Breast epithelium (tissue), 4 donors: Measurements from ENCODE around the gene CEP164. TPM values are rescaled to one million over a fixed set of nuclear protein-coding genes. Genes with fewer than 3 reads are reported as not detected.
"Not testable (repeated sequence)": the region's sequence is repeated elsewhere in the genome, so short reads cannot be mapped to it uniquely, and the experiment has no call there.

ENCODE experiments used
- DNase-seq, 2 donors: peaks; one replicate each; pipeline ENCODE4 v3.0.0-alpha.2; 2019; ENCODE audit warnings: low spot score in 2 of 2
- H3K27ac ChIP-seq, 2 donors: fragments of 200-600 bp; sonication (generic) in 1 of 2; one replicate each; pipeline ENCODE4 v1.5.1; 2016 to 2019; ENCODE audit warnings: mild to moderate bottlenecking in 1 of 2
- H3K27me3 ChIP-seq, 2 donors: fragments of 200-600 bp; sonication (generic) in 1 of 2; one replicate each; pipeline versions ENCODE4 v1.5.1 to v1.6.0; 2017 to 2019; ENCODE audit warnings: control low read depth in 1 of 2, mild to moderate bottlenecking in 1 of 2
- H3K36me3 ChIP-seq: fragments of 200-600 bp; one replicate; pipeline ENCODE4 v1.5.1; 2019
- H3K4me1 ChIP-seq, 2 donors: fragments of 200-600 bp; sonication (generic); one replicate each; pipeline ENCODE4 v1.5.1; 2016 to 2019; ENCODE audit warnings: control low read depth in 1 of 2
- H3K4me3 ChIP-seq, 3 donors: fragments of 200-600 bp; sonication (generic); 1 replicate in 2 of 3; 2 replicates in 1 of 3; pipeline ENCODE4 v1.5.1; 2016 to 2019; ENCODE audit warnings: mild to moderate bottlenecking in 3 of 3, moderate library complexity in 2 of 3
- H3K9me3 ChIP-seq, 2 donors: fragments of 200-600 bp; sonication (generic) in 1 of 2; one replicate each; pipeline ENCODE4 v1.5.1; 2016 to 2019; ENCODE audit warnings: control low read depth in 1 of 2
- POLR2A ChIP-seq: fragments of 450-650 bp; IDR thresholded peaks from one replicate; pipeline ENCODE4 v1.6.1; 2016; ENCODE audit warnings: antibody characterized with exemption, mild to moderate bottlenecking, moderate library complexity
- POLR2AphosphoS5 ChIP-seq, 3 donors: sonication (generic); formaldehyde crosslinking; IDR thresholded peaks; one replicate each; pipeline ENCODE4 v1.6.1; 2017; ENCODE audit warnings: antibody characterized with exemption in 3 of 3
- intact Hi-C: fragments of 100-400 bp; cut with DNase I; formaldehyde crosslinking; loops from one replicate; pipeline ENCODE4 v1.15.1; 2023; ENCODE audit warnings: low total_unique reads
- total RNA-seq, 3 donors: library from RNA; depleted of rRNA; stranded (reverse); fragments of >200 nt; gene quantifications; one replicate each; pipeline ENCODE4 v1.1.0, GENCODE V29; 2016
- TF ChIP-seq, protein P1 (sequence below), 3 donors: fragments of 450-650 bp; IDR thresholded peaks; one replicate each; pipeline ENCODE4 v1.5.1; 2016 to 2017; ENCODE audit warnings: antibody characterized with exemption in 3 of 3, mild to moderate bottlenecking in 3 of 3, moderate library complexity in 3 of 3

CEP164 gene
- total RNA-seq, 3 donors from 2014 or later, result 14.9 to 32.6 (median 20.3) TPM

DNA sequence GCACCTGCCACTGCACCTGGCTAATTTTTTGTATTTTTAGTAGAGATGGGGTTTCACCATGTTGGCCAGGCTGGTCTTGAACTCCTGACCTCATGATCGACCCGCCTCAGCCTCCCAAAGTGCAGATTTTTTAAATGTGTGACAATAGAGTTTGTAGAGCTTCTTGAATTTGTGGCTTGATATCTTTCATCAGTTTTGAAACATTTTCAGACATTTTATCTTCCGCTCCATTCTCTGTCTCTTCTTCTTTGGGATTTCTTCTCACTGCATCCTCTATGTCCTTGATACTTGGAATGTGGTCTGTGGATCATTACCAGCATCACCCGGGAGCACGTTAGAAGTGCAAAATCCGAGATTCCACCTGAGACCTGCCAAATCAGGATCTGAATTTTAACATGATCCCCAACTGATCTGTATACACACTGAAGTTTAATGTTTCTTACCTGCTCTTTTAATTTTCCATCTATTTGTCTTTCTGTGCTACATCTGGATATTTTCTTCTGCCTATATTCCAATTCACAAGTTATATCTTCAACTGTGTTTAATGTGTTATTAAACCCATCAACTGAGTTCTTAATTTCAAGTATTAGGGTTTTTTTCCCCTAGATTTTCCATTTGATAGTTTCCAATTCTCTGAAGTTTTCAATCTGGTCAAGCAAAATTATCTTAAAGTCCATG is 126.4 kb downstream of the CEP164 start:
- TF ChIP-seq, protein P1, sequence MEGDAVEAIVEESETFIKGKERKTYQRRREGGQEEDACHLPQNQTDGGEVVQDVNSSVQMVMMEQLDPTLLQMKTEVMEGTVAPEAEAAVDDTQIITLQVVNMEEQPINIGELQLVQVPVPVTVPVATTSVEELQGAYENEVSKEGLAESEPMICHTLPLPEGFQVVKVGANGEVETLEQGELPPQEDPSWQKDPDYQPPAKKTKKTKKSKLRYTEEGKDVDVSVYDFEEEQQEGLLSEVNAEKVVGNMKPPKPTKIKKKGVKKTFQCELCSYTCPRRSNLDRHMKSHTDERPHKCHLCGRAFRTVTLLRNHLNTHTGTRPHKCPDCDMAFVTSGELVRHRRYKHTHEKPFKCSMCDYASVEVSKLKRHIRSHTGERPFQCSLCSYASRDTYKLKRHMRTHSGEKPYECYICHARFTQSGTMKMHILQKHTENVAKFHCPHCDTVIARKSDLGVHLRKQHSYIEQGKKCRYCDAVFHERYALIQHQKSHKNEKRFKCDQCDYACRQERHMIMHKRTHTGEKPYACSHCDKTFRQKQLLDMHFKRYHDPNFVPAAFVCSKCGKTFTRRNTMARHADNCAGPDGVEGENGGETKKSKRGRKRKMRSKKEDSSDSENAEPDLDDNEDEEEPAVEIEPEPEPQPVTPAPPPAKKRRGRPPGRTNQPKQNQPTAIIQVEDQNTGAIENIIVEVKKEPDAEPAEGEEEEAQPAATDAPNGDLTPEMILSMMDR (IDR thresholded peaks at IDR 0.05), result no peak
- TF ChIP-seq POLR2AphosphoS5 (IDR thresholded peaks at IDR 0.05) (no peak), POLR2A (no peak)
- peaks cover 5 to 22% of the 10 kb centered on the region in 2 donors for H3K9me3 ChIP-seq
- H3K4me1 ChIP-seq, result no peaks in the 10 kb centered on the region
- no peak overlapping the region for H3K27ac ChIP-seq
- DNase-seq, result no peak
- H3K36me3 ChIP-seq, result no peaks in the 10 kb centered on the region
- H3K27me3 ChIP-seq, result no peaks in the 10 kb centered on the region
- intact Hi-C loops, result no loop called here
- no peak overlapping the region for H3K4me3 ChIP-seq

DNA sequence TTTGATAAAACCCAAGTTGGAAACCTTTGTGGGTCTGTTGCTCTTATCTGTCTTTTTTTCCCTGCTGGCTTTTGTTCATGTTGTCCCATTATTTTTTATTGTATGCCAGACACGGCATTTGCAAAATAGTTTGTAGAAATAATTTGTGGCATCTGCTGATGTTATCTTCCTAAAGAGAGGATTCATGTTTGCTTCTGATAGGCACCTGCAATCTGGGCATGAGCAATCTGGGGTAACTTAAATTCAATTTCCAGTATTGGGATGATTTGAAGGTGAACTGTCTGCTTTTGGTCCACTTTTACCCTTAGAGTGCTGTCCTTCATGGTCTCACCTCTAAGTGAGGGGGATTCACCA is 126.9 kb downstream of the CEP164 start:
- no peak for DNase-seq
- no peaks in the 10 kb centered on the region for H3K27me3 ChIP-seq
- no peaks in the 10 kb centered on the region for H3K4me1 ChIP-seq
- H3K27ac ChIP-seq, result no peak overlapping the region
- TF ChIP-seq, protein P1 (IDR thresholded peaks at IDR 0.05), result no peak
- TF ChIP-seq POLR2A (no peak), POLR2AphosphoS5 (IDR thresholded peaks at IDR 0.05) (no peak)
- H3K9me3 ChIP-seq, result peaks cover 5 to 22% of the 10 kb centered on the region in 2 donors
- intact Hi-C loops, result no loop called here
- no peaks in the 10 kb centered on the region for H3K36me3 ChIP-seq
- no peak overlapping the region for H3K4me3 ChIP-seq

DNA sequence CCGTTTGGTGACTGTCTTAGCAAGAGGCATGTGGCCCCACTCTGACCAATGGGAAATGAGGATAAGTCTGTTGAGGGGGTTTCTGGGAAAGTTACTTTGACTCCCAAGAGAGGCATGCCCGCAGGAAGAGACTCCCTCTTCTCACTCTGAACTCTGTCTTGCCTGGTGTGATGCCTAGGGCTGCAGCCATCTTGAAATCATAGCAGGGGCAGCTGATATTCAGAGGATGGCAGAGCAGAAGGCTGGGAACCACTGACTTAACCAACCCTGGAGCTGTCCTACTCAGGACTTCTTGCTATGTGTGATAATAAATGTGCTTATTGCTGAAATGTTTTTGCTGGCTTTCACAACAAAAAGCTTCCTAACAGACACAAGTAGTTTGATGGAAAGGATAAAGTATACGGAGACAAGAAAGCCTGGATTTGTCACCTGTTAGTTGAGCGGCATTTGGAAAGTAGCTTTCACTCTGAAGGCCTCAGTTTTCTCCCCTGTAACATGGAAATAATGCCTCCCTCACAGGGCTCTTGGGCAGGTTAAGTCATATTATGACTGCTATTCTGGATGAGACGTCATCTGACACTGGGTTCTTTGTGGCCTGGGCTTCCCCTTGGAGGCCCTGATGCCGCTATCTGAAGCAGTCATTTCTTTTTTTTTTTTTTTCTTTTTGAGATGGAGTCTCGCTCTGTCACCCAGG is 128.5 kb downstream of the CEP164 start:
- no peaks in the 10 kb centered on the region for H3K27me3 ChIP-seq
- no peaks in the 10 kb centered on the region for H3K36me3 ChIP-seq
- intact Hi-C loops, result no loop called here
- no peak for TF ChIP-seq POLR2A
- TF ChIP-seq POLR2AphosphoS5 (IDR thresholded peaks at IDR 0.05), result no peak
- TF ChIP-seq, protein P1 (IDR thresholded peaks at IDR 0.05), result no peak
- no peak overlapping the region for H3K27ac ChIP-seq
- DNase-seq, result no peak
- no peaks in the 10 kb centered on the region for H3K4me1 ChIP-seq
- peaks cover 5 to 22% of the 10 kb centered on the region in 2 donors for H3K9me3 ChIP-seq
- H3K4me3 ChIP-seq, result no peak overlapping the region

DNA sequence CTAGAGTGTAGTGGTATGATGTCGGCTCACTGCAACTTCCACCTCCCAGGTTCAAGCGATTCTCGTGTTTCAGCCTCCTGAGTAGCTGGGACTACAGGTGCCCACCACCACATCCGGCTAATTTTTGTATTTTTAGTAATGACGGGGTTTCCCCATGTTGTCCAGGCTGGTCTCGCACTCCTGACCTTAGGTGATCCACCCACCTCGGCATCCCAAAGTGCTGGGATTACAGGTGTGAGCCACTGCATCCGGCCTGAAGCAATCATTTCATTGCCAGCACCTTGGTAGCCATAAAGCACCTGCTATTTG is 129.0 kb downstream of the CEP164 start:
- H3K4me3 ChIP-seq, H3K27me3 ChIP-seq, H3K27ac ChIP-seq, H3K36me3 ChIP-seq, DNase-seq, intact Hi-C loops, H3K4me1 ChIP-seq: not testable (repeated sequence)
- H3K9me3 ChIP-seq, result peaks cover 5 to 22% of the 10 kb centered on the region in 2 donors

DNA sequence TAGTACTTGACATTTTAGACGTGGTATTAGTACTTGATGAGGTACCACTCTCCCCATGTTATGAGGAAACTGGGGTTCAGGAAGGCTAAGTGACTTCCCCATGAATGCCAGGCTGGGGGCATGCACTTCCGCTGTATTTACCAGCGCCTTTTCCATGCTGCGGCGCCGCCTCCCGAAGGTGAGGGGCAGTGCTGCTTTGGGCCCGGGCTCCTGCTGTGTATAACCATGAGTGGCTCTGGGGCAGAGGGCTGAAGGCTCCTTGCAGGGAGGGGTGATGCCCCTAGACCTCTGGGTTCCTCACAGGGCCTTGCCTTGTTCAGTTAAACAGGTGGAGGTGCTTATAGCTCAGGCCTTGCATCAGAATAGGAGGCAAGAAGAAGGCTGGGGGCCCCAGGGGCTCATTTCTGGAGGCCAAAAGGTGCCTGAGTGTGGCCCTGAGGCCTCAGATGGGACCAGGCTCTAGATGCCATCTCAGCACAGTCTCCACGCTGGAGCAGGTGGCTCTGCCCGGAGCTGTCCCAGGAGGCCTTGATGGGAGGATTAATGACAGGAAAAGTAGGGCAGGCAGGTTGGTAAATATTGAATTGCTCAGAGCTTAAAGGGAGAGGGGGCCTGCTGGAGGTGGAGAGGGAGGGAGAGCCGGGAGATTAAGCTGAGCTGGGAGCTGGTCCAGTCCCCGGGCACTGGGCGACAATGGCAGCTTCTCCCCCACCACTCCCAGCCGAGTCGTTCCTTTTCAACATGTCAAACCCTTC is 129.6 kb downstream of the CEP164 start:
- Histone ChIP-seq H3K4me1 (no peaks in the 10 kb centered on the region), H3K4me3 (no peak overlapping the region), H3K36me3 (no peaks in the 10 kb centered on the region), H3K27me3 (no peaks in the 10 kb centered on the region), H3K9me3 (peaks cover 5 to 22% of the 10 kb centered on the region in 2 donors), H3K27ac (no peak overlapping the region)
- no peak for DNase-seq
- TF ChIP-seq POLR2AphosphoS5 (IDR thresholded peaks at IDR 0.05) (no peak), POLR2A (no peak)
- TF ChIP-seq, protein P1 (IDR thresholded peaks at IDR 0.05), result no peak
- intact Hi-C loops, result no loop called here
